Iris pigment epithelial cell (primary cell): ENCODE data around the gene CES3.
"Not testable (repeated sequence)": the region's sequence is repeated elsewhere in the genome, so short reads cannot be mapped to it uniquely, and the experiment has no call there.

Experiments used
- DNase-seq: peaks from one replicate; pipeline ENCODE4 v3.0.0-alpha.2; 2011; ENCODE audit warnings: low read depth

The CES3 gene

DNA sequence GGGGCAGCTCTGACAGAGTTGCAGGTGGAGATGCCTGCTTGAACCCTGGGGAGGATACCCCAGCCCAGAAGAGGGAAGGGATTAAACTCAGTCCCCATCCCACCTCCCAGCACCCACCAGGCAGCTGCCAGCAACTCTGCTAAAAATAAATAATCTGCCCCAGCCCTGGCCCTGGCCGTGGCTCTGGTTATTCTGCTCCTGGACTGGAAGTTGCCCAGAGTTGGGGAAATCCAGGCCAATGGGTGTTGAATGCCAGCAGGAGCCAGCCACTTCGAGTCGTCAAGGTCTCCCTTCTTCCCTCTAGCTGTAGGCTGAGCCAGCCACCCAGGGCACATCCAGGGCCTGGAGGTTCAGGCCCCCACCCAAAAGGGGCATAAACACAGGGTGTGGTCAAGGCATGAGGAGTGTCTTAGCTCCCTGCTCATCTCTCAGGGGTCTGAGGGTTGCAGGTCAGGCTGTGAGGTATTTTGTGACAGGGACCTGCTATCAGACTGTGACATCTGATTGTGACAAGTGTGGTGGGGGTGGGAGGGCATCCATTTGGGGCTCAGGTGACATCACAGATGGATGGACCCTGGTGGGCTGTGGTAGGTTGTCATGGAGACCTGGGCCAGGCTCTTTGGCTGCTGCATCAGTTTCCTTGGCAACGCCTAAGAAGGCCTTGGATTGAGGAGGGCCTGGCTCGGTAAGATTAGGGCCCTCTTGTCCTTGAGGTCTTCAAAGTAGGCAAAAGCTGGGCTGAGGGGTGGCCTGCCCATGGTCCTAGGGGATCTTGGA is 34.7 kb upstream of the CES3 start:
- no peak for DNase-seq

DNA sequence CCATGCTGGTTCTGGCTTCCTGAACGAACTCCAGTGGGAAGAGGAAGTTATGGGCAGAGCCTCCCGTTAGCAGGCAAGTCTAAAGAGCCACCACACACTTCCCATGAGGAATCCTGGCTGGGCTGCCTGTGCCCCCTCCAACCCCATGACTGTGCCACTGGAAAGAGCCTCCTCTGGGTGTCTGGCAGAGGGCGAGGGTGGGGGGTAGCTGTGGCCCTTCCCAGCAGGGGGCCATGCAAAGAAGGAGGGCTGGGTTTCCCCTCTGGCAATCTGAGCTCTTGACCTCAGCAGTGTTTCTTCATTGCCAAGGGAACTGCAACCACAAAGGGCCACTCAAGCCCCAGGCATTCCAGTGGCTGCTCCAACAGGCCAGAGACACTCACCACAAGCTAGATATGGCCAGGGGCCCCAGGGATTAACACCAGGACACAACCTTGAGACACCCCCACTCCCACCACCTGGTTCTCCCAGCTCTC is 34.1 kb upstream of the CES3 start:
- DNase-seq, result peak; percentile 92

DNA sequence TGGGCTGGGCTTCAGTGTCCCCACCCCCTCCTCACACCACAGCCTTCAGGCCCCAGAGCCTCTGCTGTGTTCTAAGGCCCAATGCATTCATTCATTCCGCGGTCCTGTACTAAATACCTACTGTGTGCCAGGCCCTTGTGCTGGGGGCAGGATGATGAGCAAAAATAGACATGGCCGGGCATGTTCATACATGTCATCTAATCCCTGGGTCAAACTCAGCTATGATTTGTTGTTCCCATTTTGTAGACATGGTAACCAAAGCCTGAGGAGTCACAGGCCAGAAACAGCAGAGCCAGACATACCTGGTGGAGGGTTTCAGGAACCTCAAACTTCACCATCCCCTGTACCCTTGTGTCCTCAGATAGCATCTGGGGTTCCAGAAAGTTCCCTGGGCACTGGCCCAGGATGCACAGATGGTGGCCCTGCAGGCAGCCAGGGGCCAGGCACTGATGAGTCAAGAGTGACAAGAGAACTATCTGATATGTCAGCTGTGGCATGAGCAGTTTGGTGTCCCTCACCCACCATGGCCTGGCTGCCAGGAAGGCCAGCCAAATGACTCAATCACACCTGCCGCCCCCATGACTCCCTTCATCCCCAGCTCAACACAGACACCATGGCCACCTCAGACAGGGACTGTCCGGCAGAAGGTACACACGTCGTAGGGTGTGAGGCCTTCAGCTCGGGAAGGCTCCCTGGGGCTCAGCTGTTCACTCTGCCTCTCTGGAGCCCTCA is 33.0 kb upstream of the CES3 start:
- no peak for DNase-seq

DNA sequence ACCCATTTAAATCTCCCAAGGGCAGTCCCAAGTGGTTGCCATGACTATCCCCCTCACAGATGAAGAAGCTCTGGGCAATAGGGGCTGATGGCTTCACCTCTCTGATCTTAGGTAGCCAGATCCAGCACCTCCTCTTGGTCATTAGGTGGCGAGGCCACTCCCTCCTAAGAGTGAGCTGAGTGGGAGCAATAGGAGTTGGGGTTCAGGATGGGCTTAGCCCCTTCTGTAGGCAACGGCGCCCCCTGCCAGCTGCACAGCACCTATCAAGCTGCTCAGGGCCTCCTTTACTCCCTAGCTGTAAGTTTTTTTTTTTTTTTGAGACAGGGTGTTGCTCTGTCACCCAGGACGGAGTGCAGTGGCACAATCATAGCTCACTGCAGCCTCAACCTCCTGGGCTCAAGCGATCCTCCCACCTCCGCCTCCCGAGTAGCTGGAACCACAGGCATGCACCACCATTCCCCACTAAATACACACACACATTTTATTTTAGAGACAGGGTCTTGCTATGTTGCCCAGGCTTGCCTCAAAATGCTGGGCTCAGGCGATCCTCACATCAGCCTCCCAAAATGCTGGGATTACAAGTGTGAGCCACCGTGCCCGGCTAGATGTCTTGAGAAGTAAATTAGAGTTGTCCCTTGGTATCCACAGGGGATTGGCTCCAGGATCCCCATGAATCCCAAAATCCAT is 32.2 kb upstream of the CES3 start:
- peak; percentile 52 for DNase-seq

DNA sequence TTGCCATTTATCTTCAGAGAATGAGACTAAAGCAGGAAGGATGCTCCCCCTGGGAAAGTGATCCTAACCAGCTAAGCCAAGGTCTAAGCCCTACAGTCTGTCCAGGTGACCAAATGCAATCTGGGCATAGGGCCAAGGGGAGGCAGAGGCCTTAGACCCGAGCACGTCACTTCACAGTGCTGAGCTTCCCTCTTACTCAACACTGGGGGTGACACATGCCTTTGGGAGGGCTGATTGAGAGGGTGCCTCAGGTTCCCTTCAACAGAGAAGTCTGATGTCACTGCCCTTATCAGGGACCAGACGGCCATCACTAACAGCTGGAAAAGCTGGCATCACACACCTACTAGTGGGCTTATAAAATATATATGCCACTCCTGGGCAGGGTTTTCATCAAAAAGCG is 30.9 kb upstream of the CES3 start:
- peak; percentile 80 for DNase-seq

DNA sequence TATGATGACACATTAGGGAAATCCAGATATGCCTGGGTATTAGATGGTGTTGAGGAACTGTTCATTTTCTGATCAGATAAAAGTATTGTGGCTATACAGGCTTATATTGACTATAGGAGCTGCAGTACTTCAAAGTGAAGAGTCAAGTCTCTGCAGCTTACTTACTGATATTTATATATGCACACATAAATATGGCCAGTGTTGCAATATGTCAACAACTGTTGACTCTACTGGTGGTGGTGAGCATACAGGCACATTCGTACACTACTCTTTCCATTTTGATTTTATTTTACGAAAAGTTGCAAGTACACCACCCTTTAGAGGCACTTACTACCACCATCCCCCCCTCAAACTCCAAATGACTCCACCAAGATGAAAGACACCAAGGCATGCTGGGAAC is 29.4 kb upstream of the CES3 start:
- no peak for DNase-seq

DNA sequence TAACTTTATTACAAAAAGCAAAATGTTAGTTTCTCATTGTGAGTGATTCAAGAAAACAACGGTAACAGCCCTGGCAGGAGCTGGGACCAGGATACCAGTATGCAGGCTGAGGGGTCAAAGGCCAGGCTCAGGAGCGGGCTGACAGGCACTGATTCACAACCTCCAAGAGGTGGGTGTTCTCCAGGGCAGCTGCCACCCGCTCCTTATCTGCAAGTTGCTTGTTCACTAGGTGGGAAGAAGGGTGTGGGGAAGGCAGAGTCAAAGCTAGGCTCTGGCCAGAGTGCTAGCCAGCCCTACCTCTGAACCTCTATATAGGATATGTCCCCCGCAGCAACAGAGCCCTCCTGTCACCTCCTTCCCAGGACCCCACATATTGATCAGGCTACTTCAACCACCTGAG is 29.0 kb upstream of the CES3 start:
- DNase-seq, result no peak

DNA sequence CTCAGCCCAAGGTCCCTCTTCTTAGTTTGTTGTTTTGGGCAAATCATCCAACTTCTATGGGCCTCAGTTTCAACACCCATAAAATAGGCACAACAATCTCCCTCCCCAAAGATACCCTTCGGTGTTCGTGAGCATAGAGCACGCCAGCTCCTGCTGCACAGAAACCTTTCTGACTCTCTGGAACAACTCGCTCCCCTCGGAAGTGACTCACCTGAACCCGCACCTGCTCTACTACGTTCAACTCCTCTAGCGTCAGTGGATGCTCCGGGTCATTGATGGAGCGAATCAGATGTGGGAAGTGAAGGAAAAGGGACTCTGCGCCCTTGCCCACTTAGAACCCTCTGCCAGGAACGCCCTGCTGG is 27.3 kb upstream of the CES3 start:
- DNase-seq, result no peak

DNA sequence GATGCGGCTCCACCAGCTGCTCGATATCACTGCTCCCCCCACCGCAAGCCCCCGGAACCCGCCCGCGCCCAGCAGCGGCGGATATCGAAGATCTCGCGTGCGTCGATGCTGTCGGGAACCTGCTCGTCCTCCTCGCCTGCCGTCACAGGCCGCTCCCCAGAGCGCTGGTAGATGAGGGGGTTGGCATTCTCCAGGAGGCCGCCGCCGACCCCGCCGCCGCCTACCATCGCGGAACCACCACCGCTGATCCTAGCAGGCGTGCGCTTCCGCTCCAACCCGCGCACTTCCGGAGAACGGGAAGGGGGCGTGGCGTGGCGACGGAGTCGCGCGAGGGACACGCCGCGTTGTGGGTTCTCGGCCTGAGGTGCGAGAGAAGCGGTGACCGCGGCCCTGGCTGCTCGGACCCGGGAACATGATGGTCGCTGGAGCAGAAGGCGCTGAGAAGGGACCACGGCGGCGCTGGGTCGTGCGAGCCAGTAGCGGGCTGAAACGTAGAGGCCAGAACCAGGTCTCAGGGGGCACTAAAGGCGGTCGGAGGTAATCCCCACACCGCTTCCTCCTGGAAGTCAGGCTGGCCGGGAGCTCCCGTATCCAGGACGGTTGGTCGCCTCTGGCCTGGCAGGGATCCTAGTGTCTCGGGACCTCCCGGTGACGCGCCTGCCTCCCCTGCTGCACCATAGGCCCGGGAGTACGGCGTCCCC is 26.8 kb upstream of the CES3 start, which contains the start of gene CIAO2B:
Gene CIAO2B (minus strand): TSS at position 265 of the 701 bp plus-strand sequence. CDS start 38 bp downstream, at position 227.
- DNase-seq, result peak; percentile 84

DNA sequence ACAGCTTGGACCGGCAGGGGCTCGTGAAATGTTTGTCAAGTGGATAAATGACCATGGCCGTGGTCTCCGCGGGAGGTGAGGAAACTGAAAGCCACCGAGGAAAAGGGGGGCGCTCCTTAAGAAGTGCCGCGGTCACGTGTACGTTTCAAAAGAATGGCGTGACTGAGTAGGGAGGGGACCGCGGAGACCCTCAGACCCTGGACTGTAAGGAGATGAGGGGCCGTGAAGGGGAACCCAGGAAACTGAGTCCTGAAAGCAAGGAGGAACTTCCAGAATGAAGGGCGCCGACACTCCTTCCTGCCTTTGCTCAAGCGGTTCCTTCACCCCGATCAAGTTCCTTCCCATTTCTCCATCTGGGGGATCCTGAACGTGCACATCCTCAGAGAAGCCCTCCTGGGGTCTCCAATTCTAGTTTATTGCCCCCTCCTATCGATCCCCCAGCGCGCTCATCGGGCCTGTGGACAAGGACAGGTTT is 26.2 kb upstream of the CES3 start:
- DNase-seq, result not testable (repeated sequence)

DNA sequence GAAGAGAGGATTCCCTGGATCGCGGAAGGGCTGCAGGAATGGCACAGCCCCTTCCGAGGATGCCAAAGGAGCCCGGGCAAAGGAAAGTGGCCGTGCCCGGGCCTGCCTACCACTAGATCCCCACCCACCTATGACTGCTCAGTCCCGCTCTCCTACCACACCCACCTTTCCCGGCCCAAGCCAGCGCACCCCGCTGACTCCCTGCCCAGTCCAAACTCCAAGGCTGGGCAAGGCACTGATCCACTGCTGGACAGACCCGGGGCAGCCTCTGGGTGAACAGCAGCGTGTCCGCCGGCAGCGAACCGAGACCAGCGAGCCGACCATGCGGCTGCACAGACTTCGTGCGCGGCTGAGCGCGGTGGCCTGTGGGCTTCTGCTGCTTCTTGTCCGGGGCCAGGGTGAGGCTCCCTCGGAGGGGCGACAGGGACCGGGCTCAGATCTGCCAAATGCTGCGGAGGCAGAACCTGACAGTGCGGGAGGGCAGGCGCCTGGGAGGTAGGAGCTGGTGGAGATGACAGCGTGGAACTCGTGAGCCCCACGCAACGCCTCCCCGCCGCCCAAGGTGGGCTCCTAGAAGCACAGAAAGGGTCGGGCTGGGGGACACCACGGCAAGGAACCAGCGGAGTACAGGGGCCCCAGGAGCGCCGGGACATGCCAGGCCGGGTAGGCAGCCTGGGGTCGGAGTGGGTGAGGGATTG is 25.6 kb upstream of the CES3 start, which contains the start of gene CES2:
Gene CES2 (plus strand): TSS at position 203 of the 698 bp plus-strand sequence. CDS start 120 bp downstream, at position 323.
- DNase-seq, result peak; percentile 35

DNA sequence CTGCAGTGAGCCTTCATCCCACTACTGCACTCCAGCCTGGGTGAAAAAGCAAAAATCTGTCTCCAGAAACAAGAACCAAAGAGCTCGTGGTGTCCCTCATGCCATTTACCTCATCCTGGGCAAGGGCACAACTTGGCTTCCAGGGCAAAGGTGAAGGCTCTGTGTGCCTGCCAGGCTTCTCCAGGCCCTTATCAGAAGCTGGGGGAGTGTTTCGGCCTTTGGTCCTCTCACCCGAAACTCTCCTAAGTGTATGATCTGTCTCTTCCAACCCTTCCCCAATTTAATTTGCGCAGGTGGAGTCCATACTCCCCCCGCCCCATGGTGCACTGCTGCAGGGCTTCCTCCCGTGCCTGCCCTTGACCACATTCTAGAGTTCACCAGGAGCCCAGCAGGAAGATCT is 24.6 kb upstream of the CES3 start:
- no peak for DNase-seq

DNA sequence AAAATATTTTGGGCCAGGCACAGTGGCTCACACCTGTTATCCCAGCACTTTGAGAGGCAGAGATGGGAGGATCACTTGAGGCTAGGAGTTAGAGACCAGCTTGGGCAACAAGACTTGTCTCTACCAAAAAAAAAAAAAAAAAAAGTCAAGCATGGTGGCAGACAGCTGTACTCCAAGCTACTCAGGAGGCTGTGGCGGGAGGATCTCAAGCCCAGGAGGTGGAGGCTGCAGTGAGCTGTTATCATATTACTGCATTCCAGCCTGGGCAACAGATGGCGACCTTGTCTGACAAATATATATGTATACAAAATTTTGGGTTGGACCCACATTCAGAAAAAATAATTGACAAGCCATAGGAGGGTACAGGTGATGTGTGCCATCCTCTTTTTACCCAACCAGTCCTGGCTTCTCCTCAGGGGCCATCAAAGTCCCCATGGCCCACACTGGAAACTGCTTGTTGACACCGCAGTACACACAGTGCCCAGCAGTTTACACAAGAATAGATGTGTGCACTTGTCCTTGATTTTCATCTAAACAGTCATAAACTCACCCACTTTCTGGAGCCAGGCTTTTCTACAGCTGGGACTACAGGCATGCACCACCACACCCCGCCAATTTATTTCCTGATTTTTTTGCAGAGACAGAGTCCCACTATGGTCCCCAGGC is 24.0 kb upstream of the CES3 start:
- no peak for DNase-seq

DNA sequence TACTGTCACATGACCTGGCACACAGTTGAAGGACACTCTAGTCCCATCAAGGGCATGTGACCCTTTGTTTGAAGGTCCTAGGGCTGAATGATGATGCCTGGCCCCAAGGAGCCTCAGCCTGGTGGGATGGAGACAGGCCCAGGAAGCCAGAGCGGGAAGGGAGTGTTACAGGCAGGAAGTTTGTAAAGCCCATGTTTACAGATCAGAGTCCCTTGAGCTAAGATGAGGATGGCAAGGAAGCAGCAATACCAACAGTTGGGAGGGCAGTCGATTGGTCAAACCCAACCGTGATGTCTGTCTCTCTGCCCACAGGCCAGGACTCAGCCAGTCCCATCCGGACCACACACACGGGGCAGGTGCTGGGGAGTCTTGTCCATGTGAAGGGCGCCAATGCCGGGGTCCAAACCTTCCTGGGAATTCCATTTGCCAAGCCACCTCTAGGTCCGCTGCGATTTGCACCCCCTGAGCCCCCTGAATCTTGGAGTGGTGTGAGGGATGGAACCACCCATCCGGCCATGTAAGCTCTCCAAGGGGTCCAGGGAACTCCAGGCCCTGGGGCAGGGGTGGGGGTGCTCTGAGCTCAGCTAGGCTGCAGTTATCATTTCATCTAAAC is 23.2 kb upstream of the CES3 start:
- DNase-seq, result no peak

DNA sequence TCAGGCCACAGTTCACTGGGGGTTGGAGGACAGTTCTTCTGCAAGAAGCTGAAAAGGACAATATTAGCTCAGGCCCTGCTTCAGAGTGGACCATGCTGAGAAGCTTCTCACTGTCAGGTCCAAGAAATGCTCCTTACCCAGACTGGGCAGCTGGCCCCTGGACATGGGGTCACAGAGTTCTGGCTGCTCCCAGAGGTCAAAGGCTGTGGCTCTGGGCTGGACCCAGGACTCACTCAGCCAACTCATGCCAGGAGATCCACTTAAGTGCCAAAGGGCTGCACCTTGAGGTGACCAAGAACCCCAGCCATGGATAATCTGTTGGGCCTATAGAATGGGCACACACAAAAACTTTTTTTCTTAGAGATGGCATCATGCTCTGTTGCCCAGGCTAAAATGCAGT is 21.7 kb upstream of the CES3 start:
- DNase-seq, result no peak

DNA sequence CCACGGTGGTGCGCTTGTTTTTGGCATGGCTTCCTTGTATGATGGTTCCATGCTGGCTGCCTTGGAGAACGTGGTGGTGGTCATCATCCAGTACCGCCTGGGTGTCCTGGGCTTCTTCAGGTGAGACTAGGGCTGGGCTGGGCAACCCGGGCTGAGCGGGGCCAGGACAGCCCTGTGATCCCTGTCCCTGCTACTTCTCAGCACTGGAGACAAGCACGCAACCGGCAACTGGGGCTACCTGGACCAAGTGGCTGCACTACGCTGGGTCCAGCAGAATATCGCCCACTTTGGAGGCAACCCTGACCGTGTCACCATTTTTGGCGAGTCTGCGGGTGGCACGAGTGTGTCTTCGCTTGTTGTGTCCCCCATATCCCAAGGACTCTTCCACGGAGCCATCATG is 20.8 kb upstream of the CES3 start:
- DNase-seq, result no peak

DNA sequence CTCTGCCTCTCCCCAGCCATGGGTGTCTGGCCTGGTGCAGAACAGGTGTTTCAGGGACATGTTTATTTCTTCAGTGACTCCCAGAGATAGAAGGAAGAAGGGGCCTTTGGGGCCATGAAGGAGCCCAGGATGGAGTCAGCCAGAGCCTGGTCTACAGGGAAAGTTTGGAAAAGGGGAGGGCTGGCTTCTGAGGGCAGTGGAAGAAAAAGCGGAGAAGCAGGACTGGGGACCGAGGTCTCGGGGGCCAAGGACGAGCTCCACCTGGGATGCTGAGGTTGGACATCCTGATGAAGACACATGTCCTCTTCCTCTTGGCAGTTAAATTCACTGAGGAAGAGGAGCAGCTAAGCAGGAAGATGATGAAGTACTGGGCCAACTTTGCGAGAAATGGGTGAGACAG is 18.1 kb upstream of the CES3 start:
- no peak for DNase-seq

DNA sequence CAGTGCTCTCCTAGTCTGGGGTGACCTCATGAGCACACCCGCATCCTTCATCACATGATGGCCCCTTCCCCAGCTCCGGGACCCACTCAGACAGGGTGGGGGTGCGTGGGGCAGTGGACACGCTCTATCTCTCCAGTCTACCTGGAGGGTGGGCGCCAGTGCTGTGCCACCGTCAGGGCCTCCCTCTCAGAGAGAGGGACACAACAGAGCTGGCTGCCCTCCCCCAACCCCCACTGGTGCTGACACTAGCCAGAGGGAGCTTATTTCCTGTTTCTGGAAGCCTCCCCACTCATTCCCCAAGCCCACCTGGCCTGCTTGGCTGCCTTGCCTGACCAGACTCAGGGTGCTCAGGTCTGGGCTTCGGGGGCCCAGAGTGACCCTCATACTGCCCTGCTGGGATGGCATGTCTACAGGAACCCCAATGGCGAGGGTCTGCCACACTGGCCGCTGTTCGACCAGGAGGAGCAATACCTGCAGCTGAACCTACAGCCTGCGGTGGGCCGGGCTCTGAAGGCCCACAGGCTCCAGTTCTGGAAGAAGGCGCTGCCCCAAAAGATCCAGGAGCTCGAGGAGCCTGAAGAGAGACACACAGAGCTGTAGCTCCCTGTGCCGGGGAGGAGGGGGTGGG is 17.5 kb upstream of the CES3 start:
- DNase-seq, result no peak

DNA sequence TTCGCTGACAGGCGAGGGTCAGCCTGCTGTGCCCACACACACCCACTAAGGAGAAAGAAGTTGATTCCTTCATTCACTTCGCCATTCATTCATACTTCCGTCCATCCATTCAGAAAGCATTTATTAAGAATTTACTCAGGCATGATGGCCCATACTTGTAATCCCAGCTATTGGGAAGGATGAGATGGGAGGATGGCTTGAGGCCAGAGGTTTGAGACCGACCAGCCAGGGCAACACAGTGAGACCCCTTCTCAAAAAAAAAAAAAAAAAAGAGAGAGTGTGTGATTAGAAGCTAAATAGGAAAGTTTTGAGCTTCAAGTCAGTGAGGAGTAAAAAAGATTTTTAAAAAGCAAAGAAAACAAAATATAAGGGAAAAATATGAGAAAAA is 17.0 kb upstream of the CES3 start:
- DNase-seq, result no peak

DNA sequence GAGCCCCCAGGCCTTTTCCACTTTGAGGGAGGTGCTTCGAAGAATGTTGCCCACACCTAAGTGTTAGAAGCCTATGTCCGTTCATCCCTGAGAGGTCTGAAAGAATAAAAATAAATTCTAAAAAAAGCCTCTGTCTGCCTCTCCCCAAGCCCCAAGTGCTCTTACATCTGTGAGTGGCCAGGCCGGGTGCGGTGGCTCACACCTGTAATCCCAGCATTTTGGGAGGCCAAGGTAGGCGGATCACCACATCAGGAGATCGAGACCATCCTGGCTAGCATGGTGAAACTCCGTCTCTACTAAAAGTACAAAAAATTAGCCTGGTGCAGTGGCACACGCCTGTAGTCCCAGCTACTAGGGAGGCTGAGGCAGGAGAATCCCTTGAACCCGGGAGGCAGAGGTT is 16.1 kb upstream of the CES3 start:
- DNase-seq, result not testable (repeated sequence)
